HG03045 (cell line): ENCODE results near the gene TACC2.
"Not testable (repeated sequence)": the region's sequence is repeated elsewhere in the genome, so short reads cannot be mapped to it uniquely, and the experiment has no call there.

ENCODE experiments used
- ATAC-seq: cut with Tn5 transposase; IDR thresholded peaks from one replicate; pipeline ENCODE4 v1.9.1; 2021; ENCODE audit warnings: mild to moderate bottlenecking, moderate library complexity; ENCODE audit not compliant: unreplicated experiment

The TACC2 gene

GRCh38 chr10:122086416-122087240 lies 97.7 kb downstream of the TACC2 start:
- no peak for ATAC-seq

- ATAC-seq, result no peak
Measured at GRCh38 chr10:122087436-122087835, 98.5 kb downstream of the TACC2 start.

GRCh38 chr10:122089311-122090017 lies 100.5 kb downstream of the TACC2 start:
- no peak for ATAC-seq

GRCh38 chr10:122091722-122092121 lies 102.8 kb downstream of the TACC2 start:
- ATAC-seq, result no peak

GRCh38 chr10:122093076-122093475 lies 104.1 kb downstream of the TACC2 start:
- ATAC-seq, result no peak

GRCh38 chr10:122096181-122096580 lies 107.2 kb downstream of the TACC2 start:
- ATAC-seq, result not testable (repeated sequence)

- ATAC-seq, result no peak
Measured at GRCh38 chr10:122096705-122097104, 107.7 kb downstream of the TACC2 start.

- ATAC-seq, result no peak
Measured at GRCh38 chr10:122097935-122098334, 109.0 kb downstream of the TACC2 start.

- no peak for ATAC-seq
Measured at GRCh38 chr10:122098924-122099323, 110.0 kb downstream of the TACC2 start.

- no peak for ATAC-seq
Measured at GRCh38 chr10:122099562-122099961, 110.6 kb downstream of the TACC2 start.

GRCh38 chr10:122102146-122102868 lies 113.3 kb downstream of the TACC2 start:
- no peak for ATAC-seq

- no peak for ATAC-seq
Measured at GRCh38 chr10:122102869-122103525, 114.0 kb downstream of the TACC2 start.

GRCh38 chr10:122103592-122103991 lies 114.6 kb downstream of the TACC2 start:
- ATAC-seq, result no peak

GRCh38 chr10:122108786-122109185 lies 119.8 kb downstream of the TACC2 start:
- ATAC-seq, result not testable (repeated sequence)

GRCh38 chr10:122112021-122112616 lies 123.2 kb downstream of the TACC2 start:
- ATAC-seq, result no peak

GRCh38 chr10:122112625-122113160 lies 123.7 kb downstream of the TACC2 start:
- no peak for ATAC-seq

GRCh38 chr10:122113161-122113944 lies 124.4 kb downstream of the TACC2 start:
- no peak for ATAC-seq

- ATAC-seq, result no peak
Measured at GRCh38 chr10:122113945-122114747, 125.2 kb downstream of the TACC2 start.

- ATAC-seq, result no peak
Measured at GRCh38 chr10:122115874-122116273, 126.9 kb downstream of the TACC2 start.
